Stomach (tissue), 9 donors: Measurements from ENCODE around the gene SHOX. TPM values are rescaled to one million over a fixed set of nuclear protein-coding genes. Genes with fewer than 3 reads are reported as not detected.

Experiments used
- DNase-seq, 2 donors: peaks; one replicate each; pipeline versions ENCODE4 v3.0.0 to v3.0.0-alpha.2; 2013 to 2019
- H3K27ac ChIP-seq, 5 donors: fragments of 200-600 bp in 4 of 5; sonication (generic) in 4 of 5; one replicate each; pipeline ENCODE4 v1.5.1; 2013 to 2019; ENCODE audit warnings: mild to moderate bottlenecking in 1 of 5, moderate library complexity in 1 of 5
- H3K27me3 ChIP-seq, 3 donors: fragments of 200-600 bp; sonication (generic); one replicate each; pipeline ENCODE4 v1.5.1; 2017 to 2019; ENCODE audit warnings: mixed run types in 1 of 3
- H3K36me3 ChIP-seq, 4 donors: fragments of 200-600 bp; sonication (generic); 1 replicate in 3 of 4; 2 replicates in 1 of 4; pipeline ENCODE4 v1.5.1; 2016 to 2019
- H3K4me1 ChIP-seq, 4 donors: fragments of 200-600 bp; sonication (generic); one replicate each; pipeline ENCODE4 v1.5.1; 2016 to 2019
- H3K4me3 ChIP-seq, 4 donors: fragments of 200-600 bp; sonication (generic) in 3 of 4; one replicate each; pipeline ENCODE4 v1.5.1; 2016 to 2019; ENCODE audit warnings: mild to moderate bottlenecking in 1 of 4
- H3K9me3 ChIP-seq, 4 donors: fragments of 200-600 bp; sonication (generic); one replicate each; pipeline ENCODE4 v1.5.1; 2016 to 2019
- EP300 ChIP-seq: sonication (generic); formaldehyde crosslinking; IDR thresholded peaks from one replicate; pipeline ENCODE4 v1.6.1; 2017; ENCODE audit warnings: antibody characterized with exemption
- POLR2A ChIP-seq, 4 donors: fragments of 450-650 bp; IDR thresholded peaks; one replicate each; pipeline ENCODE4 v1.6.1; 2016; ENCODE audit warnings: antibody characterized with exemption in 4 of 4, control low read depth in 2 of 4, mild to moderate bottlenecking in 1 of 4, moderate library complexity in 1 of 4
- POLR2AphosphoS5 ChIP-seq, 3 donors: sonication (generic); formaldehyde crosslinking; IDR thresholded peaks; one replicate each; pipeline ENCODE4 v1.6.1; 2016; ENCODE audit warnings: antibody characterized with exemption in 3 of 3
- WGBS, 5 donors: extraction: QIAGEN DNeasy Blood & Tissue Kit in 3 of 5; methylation state at CpG; one replicate each; pipeline versions ENCODE4 v1.1.5 to v1.1.7; 2013 to 2018; 5-methylcytosine and 5-hydroxymethylcytosine counted together
- intact Hi-C: fragments of 100-400 bp; cut with DNase I; formaldehyde crosslinking; loops from one replicate; pipeline ENCODE4 v1.15.1; 2023; ENCODE audit warnings: low total_unique reads
- polyA plus RNA-seq, 3 donors: library from polyadenylated mRNA; stranded (reverse); fragments of 200-250 nt; gene quantifications; one replicate each; pipeline ENCODE4 v1.2.3, GENCODE V29; 2013
- total RNA-seq, 5 donors: library from RNA; depleted of rRNA; stranded (reverse); fragments of >200 nt; gene quantifications; one replicate each; pipeline versions ENCODE4 v1.1.0 to v1.2.3, GENCODE V29; 2014 to 2016
- TF ChIP-seq, protein P1 (sequence below), 7 experiments: fragments of 450-650 bp in 4 of 7; fragments of 200-600 bp in 3 of 7; sonication (generic) in 3 of 7; IDR thresholded peaks; one replicate each; pipeline ENCODE4 v1.5.1; 2016 to 2019; ENCODE audit warnings: antibody characterized with exemption in 7 of 7, control low read depth in 2 of 7, mild to moderate bottlenecking in 1 of 7
- donor health status: healthy with polysubstance abuse.
- donor health status: Bipolar disorder and iron deficiency.
- donor health status: healthy.

SHOX gene
- total and polyA plus RNA-seq, 8 donors: 7.5 TPM; not detected in 7

- Histone ChIP-seq H3K36me3 (no peaks in the 10 kb centered on the region), H3K4me3 (no peak overlapping the region), H3K27me3 (no peaks in the 10 kb centered on the region), H3K9me3 (peaks cover 0 to 22% (median 11%) of the 10 kb centered on the region in 4 donors), H3K4me1 (no peaks in the 10 kb centered on the region), H3K27ac (no peak overlapping the region)
- intact Hi-C loops: no loop called here
- WGBS, 5 donors: 91 to 95% (median 93%) methylated on average over 10 of the region's 10 CpGs
- TF ChIP-seq EP300 (no peak), POLR2A (IDR thresholded peaks at IDR 0.05) (no peak), POLR2AphosphoS5 (IDR thresholded peaks at IDR 0.05) (no peak)
- TF ChIP-seq, protein P1, sequence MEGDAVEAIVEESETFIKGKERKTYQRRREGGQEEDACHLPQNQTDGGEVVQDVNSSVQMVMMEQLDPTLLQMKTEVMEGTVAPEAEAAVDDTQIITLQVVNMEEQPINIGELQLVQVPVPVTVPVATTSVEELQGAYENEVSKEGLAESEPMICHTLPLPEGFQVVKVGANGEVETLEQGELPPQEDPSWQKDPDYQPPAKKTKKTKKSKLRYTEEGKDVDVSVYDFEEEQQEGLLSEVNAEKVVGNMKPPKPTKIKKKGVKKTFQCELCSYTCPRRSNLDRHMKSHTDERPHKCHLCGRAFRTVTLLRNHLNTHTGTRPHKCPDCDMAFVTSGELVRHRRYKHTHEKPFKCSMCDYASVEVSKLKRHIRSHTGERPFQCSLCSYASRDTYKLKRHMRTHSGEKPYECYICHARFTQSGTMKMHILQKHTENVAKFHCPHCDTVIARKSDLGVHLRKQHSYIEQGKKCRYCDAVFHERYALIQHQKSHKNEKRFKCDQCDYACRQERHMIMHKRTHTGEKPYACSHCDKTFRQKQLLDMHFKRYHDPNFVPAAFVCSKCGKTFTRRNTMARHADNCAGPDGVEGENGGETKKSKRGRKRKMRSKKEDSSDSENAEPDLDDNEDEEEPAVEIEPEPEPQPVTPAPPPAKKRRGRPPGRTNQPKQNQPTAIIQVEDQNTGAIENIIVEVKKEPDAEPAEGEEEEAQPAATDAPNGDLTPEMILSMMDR (IDR thresholded peaks at IDR 0.05): no peak
- DNase-seq: no peak
Measured at GRCh38 chrX:661154-661553, 30.6 kb downstream of the SHOX start.

- H3K9me3 ChIP-seq: peaks cover 4 to 31% (median 18%) of the 10 kb centered on the region in 4 donors
- WGBS, 5 donors: 81 to 87% (median 86%) methylated on average over 20 of the region's 20 CpGs
- H3K27ac ChIP-seq: no peak overlapping the region
- intact Hi-C loops: no loop called here
- H3K27me3 ChIP-seq: no peaks in the 10 kb centered on the region
- no peaks in the 10 kb centered on the region for H3K4me1 ChIP-seq
- TF ChIP-seq POLR2AphosphoS5 (IDR thresholded peaks at IDR 0.05): no peak
- TF ChIP-seq, protein P1 (IDR thresholded peaks at IDR 0.05): no peak
- no peak for TF ChIP-seq EP300
- no peak for TF ChIP-seq POLR2A (IDR thresholded peaks at IDR 0.05)
- H3K4me3 ChIP-seq: no peak overlapping the region
- no peak for DNase-seq
- H3K36me3 ChIP-seq: no peaks in the 10 kb centered on the region
Measured at GRCh38 chrX:662126-662525, 31.5 kb downstream of the SHOX start.

- Histone ChIP-seq H3K36me3 (no peaks in the 10 kb centered on the region), H3K27ac (no peak overlapping the region), H3K4me3 (no peak overlapping the region), H3K27me3 (no peaks in the 10 kb centered on the region), H3K9me3 (peaks cover 4 to 36% (median 18%) of the 10 kb centered on the region in 4 donors), H3K4me1 (no peaks in the 10 kb centered on the region)
- WGBS, 5 donors: 86 to 97% (median 95%) methylated on average over 18 of the region's 18 CpGs
- no peak for DNase-seq
- intact Hi-C loops: no loop called here
- TF ChIP-seq EP300 (no peak), POLR2A (IDR thresholded peaks at IDR 0.05) (no peak), POLR2AphosphoS5 (IDR thresholded peaks at IDR 0.05) (no peak)
- TF ChIP-seq, protein P1 (IDR thresholded peaks at IDR 0.05): no peak
Measured at GRCh38 chrX:663841-664240, 33.2 kb downstream of the SHOX start.

- no peaks in the 10 kb centered on the region for H3K4me1 ChIP-seq
- no peak for DNase-seq
- TF ChIP-seq POLR2AphosphoS5 (IDR thresholded peaks at IDR 0.05): no peak
- 53 to 66% (median 62%) methylated on average over 27 of the region's 27 CpGs for WGBS, 5 donors
- H3K27me3 ChIP-seq: peaks cover 0 to 5% (median 0%) of the 10 kb centered on the region in 3 donors
- intact Hi-C loops: no loop called here
- H3K4me3 ChIP-seq: no peak overlapping the region
- no peaks in the 10 kb centered on the region for H3K36me3 ChIP-seq
- H3K9me3 ChIP-seq: peaks cover 4 to 41% (median 23%) of the 10 kb centered on the region in 4 donors
- H3K27ac ChIP-seq: no peak overlapping the region
Measured at GRCh38 chrX:666762-667720, 36.5 kb downstream of the SHOX start.

- Histone ChIP-seq H3K4me1 (no peaks in the 10 kb centered on the region), H3K27me3 (peaks cover 0 to 5% (median 0%) of the 10 kb centered on the region in 3 donors), H3K4me3 (no peak overlapping the region), H3K27ac (no peak overlapping the region), H3K36me3 (no peaks in the 10 kb centered on the region), H3K9me3 (peaks cover 4 to 41% (median 19%) of the 10 kb centered on the region in 4 donors)
- TF ChIP-seq POLR2A (IDR thresholded peaks at IDR 0.05) (no peak), POLR2AphosphoS5 (IDR thresholded peaks at IDR 0.05) (no peak), EP300 (no peak)
- TF ChIP-seq, protein P1 (IDR thresholded peaks at IDR 0.05): no peak
- intact Hi-C loops: no loop called here
- no peak for DNase-seq
- 14 to 34% (median 32%) methylated on average over 13 of the region's 13 CpGs for WGBS, 5 donors
Measured at GRCh38 chrX:670645-671044, 40.1 kb downstream of the SHOX start.
